GM21390 (cell line): Measurements from ENCODE around the gene GRIK4.

Experiments used
- ATAC-seq: cut with Tn5 transposase; IDR thresholded peaks from one replicate; pipeline ENCODE4 v1.9.1; 2021; ENCODE audit not compliant: unreplicated experiment

GRIK4 gene

GRCh38 chr11:120898568-120898967 lies 387.0 kb downstream of the GRIK4 start:
- no peak for ATAC-seq

- ATAC-seq: no peak
Observed at GRCh38 chr11:120899720-120900119, 388.2 kb downstream of the GRIK4 start.

GRCh38 chr11:120900643-120901042 lies 389.1 kb downstream of the GRIK4 start:
- ATAC-seq: no peak

GRCh38 chr11:120903686-120904085 lies 392.1 kb downstream of the GRIK4 start:
- no peak for ATAC-seq

- ATAC-seq: no peak
Observed at GRCh38 chr11:120904116-120904515, 392.6 kb downstream of the GRIK4 start.

- ATAC-seq: no peak
Observed at GRCh38 chr11:120906766-120907165, 395.2 kb downstream of the GRIK4 start.

GRCh38 chr11:120907971-120908370 lies 396.4 kb downstream of the GRIK4 start:
- no peak for ATAC-seq

GRCh38 chr11:120908461-120909181 lies 397.1 kb downstream of the GRIK4 start:
- ATAC-seq: no peak

GRCh38 chr11:120909676-120910416 lies 398.3 kb downstream of the GRIK4 start:
- ATAC-seq: no peak

- ATAC-seq: no peak
Observed at GRCh38 chr11:120911943-120912342, 400.4 kb downstream of the GRIK4 start.

- no peak for ATAC-seq
Observed at GRCh38 chr11:120912504-120912903, 401.0 kb downstream of the GRIK4 start.

- no peak for ATAC-seq
Observed at GRCh38 chr11:120912915-120913314, 401.4 kb downstream of the GRIK4 start.

GRCh38 chr11:120914021-120914420 lies 402.5 kb downstream of the GRIK4 start:
- no peak for ATAC-seq

- ATAC-seq: no peak
Observed at GRCh38 chr11:120914601-120915000, 403.1 kb downstream of the GRIK4 start.

GRCh38 chr11:120917559-120918239 lies 406.2 kb downstream of the GRIK4 start:
- ATAC-seq: peak; percentile 77

- ATAC-seq: peak; percentile 58
Observed at GRCh38 chr11:120918257-120918656, 406.7 kb downstream of the GRIK4 start.

GRCh38 chr11:120919045-120919444 lies 407.5 kb downstream of the GRIK4 start:
- no peak for ATAC-seq

GRCh38 chr11:120919566-120919965 lies 408.0 kb downstream of the GRIK4 start:
- no peak for ATAC-seq

- no peak for ATAC-seq
Observed at GRCh38 chr11:120923866-120924508, 412.4 kb downstream of the GRIK4 start.

GRCh38 chr11:120925944-120926343 lies 414.4 kb downstream of the GRIK4 start:
- peak; percentile 98 for ATAC-seq

- no peak for ATAC-seq
Observed at GRCh38 chr11:120928627-120929026, 417.1 kb downstream of the GRIK4 start.
